Fibroblast of skin of left biceps (primary cell): ENCODE data around the gene NDUFB5.
"Not testable (repeated sequence)": the region's sequence is repeated elsewhere in the genome, so short reads cannot be mapped to it uniquely, and the experiment has no call there.

Source experiments
- DNase-seq, 2 experiments: peaks; one replicate each; pipeline ENCODE4 v3.0.0-alpha.2; 2013; ENCODE audit warnings: low read depth in 2 of 2

Gene NDUFB5

GRCh38 chr3:179630753-179631451 lies 26.3 kb downstream of the NDUFB5 start:
- no peak for DNase-seq

GRCh38 chr3:179640469-179640868 lies 35.9 kb downstream of the NDUFB5 start:
- DNase-seq, result no peak

DNA sequence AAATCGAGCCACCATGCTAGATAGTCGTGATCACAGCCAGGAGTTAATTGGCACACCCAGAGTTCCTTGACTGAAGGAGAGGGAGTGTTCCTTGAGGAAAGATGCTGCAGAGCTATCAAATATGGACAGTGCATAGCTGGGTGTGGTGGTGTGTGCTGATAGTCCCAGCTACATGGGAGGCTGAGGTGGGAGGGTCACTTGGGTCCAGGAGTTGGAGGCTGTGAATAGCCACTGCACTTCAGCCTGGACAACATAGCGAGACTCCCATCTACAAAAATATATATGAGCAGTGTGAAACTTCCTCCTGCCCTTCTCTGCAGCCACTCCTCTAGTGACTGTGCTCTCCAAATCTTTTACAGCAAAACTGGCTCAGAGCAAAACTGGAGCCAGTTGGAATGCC lies 38.3 kb downstream of the NDUFB5 start:
- DNase-seq, result no peak

DNA sequence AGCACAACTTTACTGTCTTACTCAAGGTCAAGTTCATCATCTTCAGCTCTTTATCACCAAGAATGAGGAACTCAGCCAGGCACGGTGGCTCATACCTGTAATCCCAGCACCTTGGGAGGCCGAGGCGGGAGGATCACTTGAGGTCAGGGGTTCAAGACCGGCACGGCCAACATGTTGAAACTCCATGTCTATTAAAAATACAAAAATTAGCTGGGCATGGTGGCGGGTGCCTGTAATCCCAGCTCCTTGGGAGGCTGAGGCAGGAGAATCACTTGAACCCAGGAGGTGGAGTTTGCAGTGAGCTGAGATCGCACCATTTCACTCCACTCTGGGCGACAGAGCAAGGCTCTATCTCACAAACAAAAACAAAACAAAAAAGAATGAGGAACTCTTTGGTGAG lies 39.2 kb downstream of the NDUFB5 start:
- not testable (repeated sequence) for DNase-seq

DNA sequence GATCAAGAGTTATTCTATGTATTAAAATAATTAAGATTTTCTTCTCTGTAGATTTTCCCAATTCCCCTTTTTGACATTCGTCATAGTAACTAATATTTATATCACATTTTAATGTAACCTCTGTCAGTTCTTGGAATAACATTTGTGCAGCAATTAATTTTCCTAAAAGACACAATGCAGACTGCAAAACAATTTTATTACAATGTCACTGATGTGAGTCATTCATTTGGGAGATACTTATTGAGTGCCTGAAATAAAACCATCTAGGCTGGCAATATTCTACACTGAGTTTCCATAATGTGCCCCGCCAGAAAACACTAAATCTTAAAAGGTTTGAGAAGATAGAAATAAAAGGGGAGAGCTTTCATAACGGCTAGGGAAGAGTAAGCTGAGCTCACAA lies 41.6 kb downstream of the NDUFB5 start:
- DNase-seq, result no peak

GRCh38 chr3:179651687-179652446 lies 47.3 kb downstream of the NDUFB5 start:
- no peak for DNase-seq

- peak; percentile 52 to 56 for DNase-seq
Observed at GRCh38 chr3:179652447-179653095, 48.0 kb downstream of the NDUFB5 start, which contains the start of gene USP13. Gene USP13, plus strand, starts transcription at chr3:179653040. Its CDS starts 186 bp downstream, at chr3:179653226.

DNA sequence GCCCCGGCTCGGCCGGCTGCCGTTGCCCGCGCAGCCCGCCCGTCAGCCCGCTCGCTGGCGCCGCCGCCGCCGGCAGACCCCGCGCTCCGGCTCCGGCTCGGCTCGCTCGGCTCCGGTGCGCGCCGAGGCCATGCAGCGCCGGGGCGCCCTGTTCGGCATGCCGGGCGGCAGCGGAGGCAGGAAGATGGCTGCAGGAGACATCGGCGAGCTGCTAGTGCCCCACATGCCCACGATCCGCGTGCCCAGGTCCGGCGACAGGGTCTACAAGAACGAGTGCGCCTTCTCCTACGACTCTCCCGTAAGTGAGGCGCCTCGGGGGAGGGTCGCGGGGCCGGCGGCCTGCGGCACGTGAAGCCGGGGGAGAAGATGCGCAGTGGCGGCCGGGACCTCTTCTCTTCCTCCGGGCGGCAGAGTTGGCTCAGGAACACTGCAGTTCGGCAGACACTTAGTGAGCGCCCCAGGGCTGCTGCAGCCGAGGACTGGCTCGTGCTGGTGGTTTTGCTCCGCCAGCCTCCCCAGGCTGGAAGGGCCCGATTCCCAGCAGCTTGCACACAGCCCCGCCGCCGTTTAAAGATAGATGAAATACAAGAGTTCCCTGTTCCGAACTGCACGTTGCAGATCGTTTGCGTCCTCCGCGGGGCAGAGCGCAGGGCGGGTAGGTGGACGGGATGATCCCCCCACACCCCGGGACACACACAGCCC lies 48.7 kb downstream of the NDUFB5 start:
- DNase-seq, result peak; percentile 43 to 52

- DNase-seq, result no peak
Observed at GRCh38 chr3:179655236-179655635, 50.6 kb downstream of the NDUFB5 start.

DNA sequence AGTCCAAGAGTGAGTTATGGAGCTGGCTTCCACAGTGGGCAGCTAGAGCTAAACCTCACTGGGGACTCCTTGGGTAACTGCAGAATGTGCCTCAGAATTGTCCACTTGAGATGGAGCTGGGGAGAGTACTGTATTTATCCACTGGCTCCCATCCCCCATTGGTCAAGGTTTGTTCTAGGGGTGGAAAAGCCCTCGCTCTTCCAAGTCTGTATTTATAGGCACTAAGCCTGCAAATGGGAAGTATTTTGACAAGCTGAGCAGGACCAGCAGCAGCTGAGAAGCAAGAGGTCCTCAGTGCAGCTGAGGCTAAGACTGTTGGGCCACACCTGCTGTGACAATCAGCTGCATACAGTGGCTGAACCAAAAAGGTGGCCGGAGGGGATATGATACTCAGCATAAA lies 54.0 kb downstream of the NDUFB5 start:
- no peak for DNase-seq

DNA sequence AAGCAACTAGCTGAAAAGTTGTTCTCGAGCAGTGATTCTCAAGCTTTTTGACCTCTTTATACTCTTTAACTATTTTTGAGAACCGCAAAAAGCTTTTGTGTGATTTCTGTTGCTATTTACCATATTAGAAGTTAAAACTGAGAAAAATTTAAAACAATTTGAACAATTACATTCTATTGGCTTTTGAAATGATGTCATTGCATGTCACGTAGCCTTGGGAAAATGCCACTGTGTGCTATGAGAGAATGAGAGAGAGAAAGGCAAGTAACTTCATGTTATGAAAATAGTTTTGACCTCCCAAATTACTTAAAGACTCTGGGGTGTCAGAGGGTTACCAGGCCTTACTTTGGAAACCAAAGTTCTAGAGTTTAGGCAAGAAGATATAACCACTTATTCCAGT lies 56.3 kb downstream of the NDUFB5 start:
- no peak for DNase-seq

GRCh38 chr3:179661777-179662176 lies 57.2 kb downstream of the NDUFB5 start:
- DNase-seq, result no peak

DNA sequence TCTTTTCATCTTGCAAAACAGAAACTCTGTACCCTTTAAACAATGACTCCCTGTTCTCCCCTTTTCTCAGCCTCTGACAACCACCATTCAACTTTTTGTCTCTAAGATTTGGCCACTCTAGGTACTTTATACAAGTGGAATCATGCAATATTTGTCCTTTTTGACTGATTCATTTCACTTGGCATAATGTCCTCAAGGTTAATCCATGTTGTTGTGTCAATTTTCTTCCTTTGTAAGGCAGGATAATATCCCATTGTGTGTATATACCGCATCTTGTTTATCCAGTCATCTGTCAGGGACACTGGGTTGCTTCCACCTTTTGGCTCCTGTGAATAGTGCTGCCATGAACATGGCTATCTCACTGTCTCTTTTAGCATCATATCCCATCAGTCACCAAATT lies 58.5 kb downstream of the NDUFB5 start:
- no peak for DNase-seq

GRCh38 chr3:179666030-179666429 lies 61.4 kb downstream of the NDUFB5 start:
- DNase-seq, result no peak

DNA sequence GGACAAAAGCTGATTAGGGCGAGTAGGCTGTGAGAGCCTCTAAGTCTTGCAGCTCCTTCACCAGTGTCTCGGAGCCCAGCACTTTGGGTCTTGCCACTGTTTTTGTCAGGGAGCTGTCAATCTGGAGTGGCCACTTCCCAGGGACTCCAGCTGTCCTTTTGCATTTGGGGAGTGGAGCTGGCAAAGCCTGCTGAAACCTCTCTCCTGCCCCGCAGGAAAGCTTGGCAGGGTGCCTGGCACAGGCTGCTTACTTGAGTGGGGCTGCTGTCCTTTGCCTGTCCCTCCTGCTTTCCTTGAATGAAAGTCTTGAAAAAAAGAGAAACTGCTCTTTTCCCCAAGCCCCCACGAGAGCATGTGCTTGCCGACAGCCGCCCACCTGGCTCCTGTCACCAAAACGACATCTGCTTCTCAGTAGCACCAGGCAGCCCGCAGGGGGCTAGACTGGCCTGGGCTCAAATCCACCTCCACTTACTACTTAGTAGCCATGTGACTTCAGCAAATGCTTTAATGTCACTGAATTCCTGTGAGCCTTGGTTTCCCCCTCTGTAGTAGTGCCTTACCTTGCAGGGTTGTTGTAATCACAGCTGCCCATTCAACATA lies 61.9 kb downstream of the NDUFB5 start:
- no peak for DNase-seq

DNA sequence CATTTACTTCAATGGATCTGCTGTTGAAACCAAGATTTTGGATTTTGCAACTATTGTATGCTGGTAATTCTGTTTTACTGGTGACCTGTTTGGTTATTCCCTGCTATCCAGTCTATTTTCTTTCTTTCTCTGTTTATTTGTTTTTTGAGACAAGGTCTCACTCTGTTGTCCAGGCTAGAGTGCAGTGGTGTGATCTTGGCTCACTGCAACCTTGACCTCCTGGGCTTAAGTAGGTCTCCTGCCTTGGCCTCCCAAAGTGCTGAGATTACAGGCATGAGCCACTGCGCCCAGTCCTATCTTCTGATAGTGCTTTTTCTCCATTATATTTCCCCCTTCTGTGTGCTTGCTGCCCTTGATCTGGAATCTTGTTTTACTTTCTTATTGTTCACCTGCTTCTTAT lies 63.8 kb downstream of the NDUFB5 start:
- DNase-seq, result no peak

DNA sequence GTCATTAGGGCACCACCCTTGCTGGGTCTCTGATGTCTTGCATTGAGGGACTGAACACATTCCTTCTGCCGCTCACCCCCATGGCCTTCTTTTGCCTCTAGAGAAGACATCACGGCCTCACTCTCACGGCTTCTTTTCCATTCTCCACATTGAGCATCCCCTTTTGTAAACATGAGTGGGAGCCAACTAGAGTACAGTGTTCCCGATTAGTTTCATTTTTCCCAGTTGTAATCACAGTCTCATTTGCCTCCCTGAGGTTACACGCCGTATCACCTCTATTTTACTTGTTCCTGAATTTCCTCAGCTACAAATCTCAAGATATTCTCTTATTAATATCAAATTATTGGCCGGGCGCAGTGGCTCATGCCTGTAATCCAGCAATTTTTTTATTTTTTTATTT lies 65.7 kb downstream of the NDUFB5 start:
- DNase-seq, result no peak

GRCh38 chr3:179671309-179671708 lies 66.7 kb downstream of the NDUFB5 start:
- DNase-seq, result no peak

DNA sequence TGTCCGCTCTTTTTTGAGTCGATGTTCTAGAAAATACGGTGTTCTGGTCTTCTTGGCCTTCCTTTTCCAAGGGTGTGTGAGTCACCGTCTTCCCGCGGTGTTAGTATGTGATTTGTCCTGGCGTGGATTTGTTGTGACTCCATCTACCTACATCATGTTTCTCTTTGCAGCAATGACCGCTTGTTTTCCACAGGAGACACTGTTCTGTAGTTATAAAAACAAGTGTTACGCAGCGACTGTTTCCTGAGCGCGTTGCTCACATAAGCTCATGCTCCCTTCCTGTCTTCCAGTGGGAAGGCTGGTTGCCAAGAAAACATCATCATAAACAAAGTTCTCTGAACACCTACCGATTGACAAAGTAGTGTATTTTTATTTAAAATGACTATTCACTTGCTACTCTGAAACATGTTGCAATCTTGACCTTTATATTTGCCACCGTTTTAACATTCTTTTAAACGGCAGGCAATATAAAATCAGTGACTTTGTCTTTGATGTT lies 67.2 kb downstream of the NDUFB5 start:
- DNase-seq, result no peak

- DNase-seq, result no peak
Observed at GRCh38 chr3:179672918-179673317, 68.3 kb downstream of the NDUFB5 start.

DNA sequence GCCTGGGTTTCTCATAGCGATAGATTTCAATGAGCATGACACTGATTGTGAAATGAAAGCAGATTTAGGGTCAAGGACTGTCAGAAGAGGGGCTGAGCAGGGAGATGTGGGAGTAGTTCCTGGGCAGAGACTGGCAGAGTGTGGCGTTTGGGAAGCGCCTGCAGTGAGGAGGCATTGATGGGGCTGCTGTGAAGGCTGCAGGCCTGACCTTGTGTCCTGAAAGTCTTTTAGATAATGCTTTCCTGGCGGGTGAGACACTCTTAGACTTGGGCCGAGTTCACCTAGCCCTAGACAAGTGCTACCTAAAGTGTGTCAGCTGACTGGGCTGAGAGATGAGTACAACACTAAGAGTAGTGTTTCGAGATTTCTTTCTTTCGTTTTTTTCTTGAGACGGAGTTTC lies 68.9 kb downstream of the NDUFB5 start:
- no peak for DNase-seq

- no peak for DNase-seq
Observed at GRCh38 chr3:179676081-179676480, 71.5 kb downstream of the NDUFB5 start.
